ENCODE measurements around the gene DAAM1.

The DAAM1 gene

GRCh38 chr14:59363531-59364226 is 175.2 kb downstream of the DAAM1 start:
- no peak for DNase-seq (ENCODE audit: low read depth)

DNA sequence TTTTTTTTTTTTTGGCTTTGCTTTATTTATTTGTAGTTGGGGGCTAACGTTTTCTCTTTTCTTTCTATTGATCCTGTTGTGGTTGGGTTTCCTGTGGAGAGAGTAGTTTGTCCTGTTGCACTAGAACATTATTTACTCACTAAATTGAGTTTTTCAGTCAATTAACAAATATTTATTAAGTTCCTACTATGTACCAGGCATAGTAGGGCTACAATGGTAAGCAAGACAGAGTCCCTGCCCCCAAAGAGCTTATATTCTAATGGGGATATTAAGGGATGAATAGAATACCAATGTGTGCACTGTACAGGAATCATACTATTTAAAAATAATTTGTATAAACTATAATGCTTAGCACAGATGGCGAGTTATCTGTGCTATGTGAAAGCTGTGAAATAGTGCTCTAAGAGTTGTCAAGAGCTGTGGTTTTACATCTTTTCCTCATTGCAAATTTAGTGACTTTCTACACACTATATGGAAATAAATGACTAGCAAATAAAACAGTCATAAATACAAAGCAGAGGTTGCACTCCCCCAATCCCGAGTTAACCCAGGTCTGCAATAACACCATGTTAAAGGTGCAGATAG is 181.8 kb downstream of the DAAM1 start:
- DNase-seq (ENCODE audit: low read depth): no peak

DNA sequence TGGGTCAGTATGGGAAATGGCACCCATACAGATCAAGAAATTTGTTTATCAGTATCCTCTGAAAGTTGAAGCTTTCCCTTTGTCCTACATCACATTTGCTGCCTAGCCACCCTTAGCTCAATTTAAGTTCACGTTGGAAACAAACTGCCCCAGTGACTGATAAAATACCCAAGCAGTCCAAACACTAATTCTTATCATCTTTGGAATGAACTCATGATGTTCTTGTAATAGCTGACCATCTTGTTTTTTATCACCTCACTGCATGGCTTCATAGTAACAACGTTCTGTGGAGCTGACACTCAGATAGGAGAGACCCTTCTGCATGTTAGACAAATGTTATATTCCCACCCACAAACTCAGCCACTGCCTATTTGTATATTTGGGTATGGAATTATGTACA is 183.3 kb downstream of the DAAM1 start:
- no peak for DNase-seq (ENCODE audit: low read depth)

- no peak for DNase-seq (ENCODE audit: low read depth)
Measured at GRCh38 chr14:59374048-59374447, 185.6 kb downstream of the DAAM1 start.

DNA sequence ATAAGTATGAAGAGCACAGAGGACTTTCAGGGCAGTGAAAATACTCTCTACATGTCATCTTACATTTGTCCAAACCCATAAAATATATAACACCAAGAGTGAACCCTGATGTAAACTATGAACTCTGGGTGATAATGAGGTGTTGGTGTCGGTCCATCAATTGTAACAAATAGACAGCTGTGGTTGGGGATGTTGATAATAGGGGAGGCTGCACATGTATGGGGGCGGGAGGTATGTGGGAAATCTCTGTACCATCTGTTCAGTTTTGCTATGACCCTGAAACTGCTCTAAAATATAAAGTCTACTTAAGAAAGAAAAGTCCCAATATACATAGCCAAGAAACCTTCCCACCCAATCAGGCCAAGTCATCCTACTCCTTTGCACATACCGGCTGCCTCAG is 188.2 kb downstream of the DAAM1 start:
- DNase-seq (ENCODE audit: low read depth): no peak

- no peak for DNase-seq (ENCODE audit: low read depth)
Measured at GRCh38 chr14:59377491-59377890, 189.0 kb downstream of the DAAM1 start.

DNA sequence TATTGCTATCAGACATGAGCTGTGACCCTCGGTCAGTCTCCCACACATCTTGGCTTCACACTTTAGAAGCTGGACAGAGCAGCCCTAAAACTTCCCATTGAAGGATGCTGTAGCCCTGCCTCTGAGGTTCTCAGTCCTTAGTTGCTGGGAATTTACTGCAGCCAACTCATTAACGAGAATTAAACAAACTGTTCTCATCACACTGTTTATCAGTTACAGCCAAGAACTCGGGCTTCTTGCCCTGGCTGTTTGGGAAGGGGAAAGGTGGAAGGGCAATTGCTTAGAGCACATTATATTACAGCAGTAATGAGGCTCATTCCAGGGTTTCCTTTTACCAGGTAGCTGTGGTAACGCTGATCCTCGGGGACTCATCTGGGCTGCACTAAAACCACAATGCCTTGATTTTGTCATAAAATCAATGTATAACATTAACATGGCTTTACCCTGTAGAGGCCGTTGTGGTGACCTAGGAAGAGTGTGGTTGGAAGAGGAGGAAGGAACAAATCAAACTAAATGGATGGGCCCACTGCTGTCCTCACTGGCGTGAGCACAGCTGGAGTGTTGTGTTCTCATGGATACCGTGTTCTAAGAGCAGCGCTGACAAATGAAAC is 189.6 kb downstream of the DAAM1 start:
- DNase-seq (ENCODE audit: low read depth): no peak

DNA sequence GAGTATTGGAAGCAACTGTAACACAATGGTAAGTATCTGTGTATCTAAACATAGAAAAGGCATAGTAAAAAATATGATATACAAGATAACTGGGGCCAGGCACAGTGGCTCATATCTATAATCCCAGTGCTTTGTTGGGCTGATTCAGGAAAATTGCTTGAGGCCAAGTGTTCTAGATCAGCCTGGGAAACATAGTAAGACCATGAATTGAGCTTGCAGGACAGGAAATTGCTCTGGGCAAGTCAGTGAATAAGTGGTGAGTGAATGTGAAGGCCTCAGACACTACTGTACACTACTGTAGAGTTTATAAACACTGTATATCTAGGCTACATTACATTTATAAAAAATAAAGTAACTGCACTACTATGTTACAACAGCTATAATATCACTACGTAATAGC is 201.5 kb downstream of the DAAM1 start:
- no peak for DNase-seq (ENCODE audit: low read depth)

DNA sequence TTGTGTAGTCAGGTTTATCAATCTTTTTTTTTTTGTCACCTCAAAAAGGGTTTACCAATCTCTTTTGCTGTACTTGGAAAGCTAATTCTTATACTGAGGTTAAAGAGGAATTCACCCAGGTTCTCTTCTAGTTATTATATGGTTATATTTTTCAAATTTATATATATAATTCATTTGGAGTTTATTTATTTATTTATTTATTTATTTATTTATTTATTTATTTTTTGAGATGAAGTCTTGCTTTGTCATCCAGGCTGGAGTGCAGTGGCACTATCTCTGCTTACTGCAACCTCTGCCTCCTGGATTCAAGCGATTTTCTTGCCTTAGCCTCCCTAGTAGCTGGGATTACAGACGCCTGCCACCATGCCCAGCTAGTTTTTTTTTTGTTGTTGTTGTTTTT is 202.9 kb downstream of the DAAM1 start:
- DNase-seq (ENCODE audit: low read depth): no peak

DNA sequence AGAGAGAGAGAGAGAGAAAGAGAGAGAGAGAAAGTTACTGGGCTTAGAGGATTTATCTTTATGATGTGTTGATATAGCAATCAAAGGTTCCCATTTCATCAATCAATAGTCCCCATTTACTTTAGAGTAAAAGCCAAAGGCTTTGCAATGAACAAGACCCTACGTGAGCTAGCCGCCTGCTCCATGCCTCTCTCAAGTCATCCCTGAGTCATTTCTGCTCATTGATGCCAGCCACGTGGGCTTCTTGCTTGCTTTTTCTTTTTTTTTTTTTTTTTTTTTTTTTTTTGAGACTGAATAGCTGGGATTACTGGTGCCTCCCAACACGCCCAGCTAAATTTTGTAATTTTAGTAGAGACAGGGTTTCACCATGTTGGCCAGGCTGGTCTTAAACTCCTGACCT is 205.8 kb downstream of the DAAM1 start:
- no peak for DNase-seq (ENCODE audit: low read depth)

DNA sequence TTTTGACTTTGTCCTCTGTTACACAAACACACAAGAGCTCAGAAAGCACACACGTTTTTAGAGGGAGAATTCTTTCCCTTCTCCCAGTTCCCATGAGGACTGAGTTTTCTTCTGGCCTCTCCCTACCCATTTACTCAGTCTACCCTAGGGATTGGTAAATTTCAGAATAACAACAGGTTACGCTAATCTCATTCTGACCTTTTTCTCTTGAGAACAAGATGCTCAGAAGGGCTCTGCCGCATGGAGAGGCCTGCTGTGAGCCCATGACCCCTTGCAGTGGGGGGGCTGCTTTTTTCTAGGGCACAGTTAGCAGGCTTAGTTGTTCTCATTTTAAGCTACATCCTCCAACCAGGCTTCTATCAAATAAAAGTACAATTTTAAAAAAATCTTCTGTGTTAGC is 207.2 kb downstream of the DAAM1 start:
- no peak for DNase-seq (ENCODE audit: low read depth)

DNA sequence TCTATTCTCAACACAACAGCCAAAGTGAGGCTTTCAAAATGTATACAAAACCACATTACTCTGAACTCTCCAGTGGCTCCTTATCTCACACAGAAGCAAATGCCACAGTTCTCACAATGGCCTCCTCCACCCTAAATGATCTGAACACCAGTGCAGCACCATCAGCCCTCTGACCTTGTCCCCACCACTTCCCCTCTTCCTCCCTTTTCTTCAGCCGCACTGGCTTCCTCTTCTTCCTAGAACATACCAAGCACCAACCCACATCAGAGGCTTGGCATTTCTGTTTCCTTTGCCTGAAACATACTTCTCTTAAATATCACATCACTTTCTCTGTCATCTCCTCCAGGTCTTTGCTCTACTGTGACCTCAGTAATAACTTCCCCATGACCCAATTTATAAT is 210.4 kb downstream of the DAAM1 start:
- DNase-seq (ENCODE audit: low read depth): no peak

DNA sequence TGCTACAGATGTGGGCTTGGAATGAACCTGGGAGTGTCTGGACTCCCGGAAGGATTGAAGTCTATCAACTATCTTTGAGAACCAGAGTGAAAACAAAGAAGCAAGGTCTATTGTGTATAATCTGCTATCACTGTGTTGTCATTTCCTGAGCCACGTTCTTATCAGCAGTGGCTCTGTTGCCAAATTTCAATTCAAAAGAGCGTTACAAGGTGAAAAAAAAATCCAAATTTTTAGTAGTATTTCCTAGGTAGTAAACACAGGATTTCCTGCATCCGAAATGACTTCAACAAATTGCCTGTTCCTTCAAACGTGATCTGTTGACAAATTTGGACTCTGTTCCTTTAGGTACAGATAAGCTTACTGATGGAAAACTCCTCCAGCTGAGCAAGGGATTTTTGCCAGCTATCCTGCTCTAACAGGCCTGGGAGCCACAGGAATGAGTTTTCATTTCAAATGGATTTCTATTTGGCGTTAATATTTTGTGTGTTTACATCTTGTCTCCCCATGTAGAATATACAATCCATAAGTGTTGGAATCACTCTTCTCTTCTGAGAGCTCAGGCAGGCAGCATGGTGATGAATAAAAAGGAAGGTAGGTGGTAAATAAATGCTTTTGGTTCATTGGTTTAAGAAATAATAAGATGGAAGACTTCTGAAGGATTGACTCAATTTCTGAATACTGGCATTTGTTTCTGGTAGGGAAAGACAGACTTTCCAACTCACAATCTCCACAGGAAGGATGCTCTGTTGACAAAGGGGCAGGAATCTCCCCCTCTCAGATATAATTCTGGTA is 218.2 kb downstream of the DAAM1 start:
- DNase-seq (ENCODE audit: low read depth): no peak

GRCh38 chr14:59407246-59408010 is 219.0 kb downstream of the DAAM1 start:
- no peak for DNase-seq (ENCODE audit: low read depth)

GRCh38 chr14:59415836-59416602 is 227.6 kb downstream of the DAAM1 start:
- no peak for DNase-seq (ENCODE audit: low read depth)

GRCh38 chr14:59417311-59417710 is 228.8 kb downstream of the DAAM1 start:
- no peak for DNase-seq (ENCODE audit: low read depth)

- no peak for DNase-seq (ENCODE audit: low read depth)
Measured at GRCh38 chr14:59419303-59419702, 230.8 kb downstream of the DAAM1 start.

Data from stimulated activated CD8-positive, alpha-beta memory T cell treated with anti-CD3 and anti-CD28 coated beads, Interleukin-15, amount 100 ng/mL, for 1 hour (primary cell).